BJ (cell line): ENCODE measurements around the gene CCDC57. TPM values are rescaled to one million over a fixed set of nuclear protein-coding genes. Genes with fewer than 3 reads are reported as not detected.

ENCODE experiments used
- CTCF ChIA-PET: fragments of 350-600 bp; formaldehyde crosslinking; extraction: SDS; loops from one replicate; lab custom pipeline; 2021; ENCODE audit warnings: antibody characterized with exemption, inconsistent platforms; lab: Yijun Ruan, JAX
- POLR2A ChIA-PET: fragments of 300-600 bp; sonication (Branson Sonifier 250); formaldehyde crosslinking; extraction: SDS; loops from one replicate; lab custom pipeline; 2021; ENCODE audit warnings: antibody characterized with exemption; lab: Charles Lee
- DNase-seq: peaks from one replicate; pipeline ENCODE4 v3.0.0-alpha.2; 2011; ENCODE audit warnings: low read depth
- H3K27me3 ChIP-seq: 2 replicates; pipeline ENCODE4 v1.6.0; 2011; ENCODE audit warnings: low read length; ENCODE audit not compliant: control insufficient read depth, insufficient read depth
- H3K36me3 ChIP-seq: 2 replicates; pipeline ENCODE4 v1.5.1; 2011; ENCODE audit warnings: low read length; ENCODE audit not compliant: control insufficient read depth, insufficient read depth
- H3K4me3 ChIP-seq: 2 replicates; pipeline ENCODE4 v1.5.1; 2011; ENCODE audit warnings: low read depth, mild to moderate bottlenecking, control low read depth, low read length
- polyA plus RNA-seq: library from polyadenylated mRNA; depleted of rRNA; stranded (reverse); fragments of >200 nt; gene quantifications from 2 replicates; pipeline ENCODE4 v1.2.3, GENCODE V29; 2011
- TF ChIP-seq, protein P1 (sequence below): IDR thresholded peaks from 2 replicates; pipeline ENCODE4 v1.5.1; 2011; ENCODE audit warnings: low read depth, mild to moderate bottlenecking, control low read depth, inconsistent platforms, low read length, moderate library complexity; ENCODE audit not compliant: insufficient read depth

Gene CCDC57
- polyA plus RNA-seq, 1 experiment: 15.4 TPM

DNA sequence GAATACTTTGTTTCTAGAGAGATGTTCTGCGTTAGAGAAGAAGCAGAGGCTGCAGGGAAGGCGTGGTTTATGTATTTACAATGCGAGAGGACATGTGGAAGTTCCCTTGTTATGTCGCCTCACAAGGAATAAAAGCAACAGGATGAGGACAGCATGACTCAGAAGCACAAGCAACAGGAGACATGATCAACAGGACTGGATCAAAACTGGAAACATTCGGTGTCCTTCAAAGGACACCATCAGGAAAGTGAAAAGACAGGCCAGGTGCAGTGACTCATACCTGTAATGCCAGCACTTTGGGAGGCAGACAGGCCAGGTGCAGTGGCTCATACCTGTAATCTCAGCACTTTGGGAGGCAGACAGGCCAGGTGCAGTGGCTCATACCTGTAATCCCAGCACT, 52.6 kb downstream of the CCDC57 start:
- H3K27me3 ChIP-seq: no peaks in the 10 kb centered on the region
- no peak for DNase-seq
- ChIA-PET CTCF (no interaction called here), POLR2A (no interaction called here)
- no peak overlapping the region for H3K4me3 ChIP-seq
- peaks cover 24% of the 10 kb centered on the region for H3K36me3 ChIP-seq
- TF ChIP-seq, protein P1, sequence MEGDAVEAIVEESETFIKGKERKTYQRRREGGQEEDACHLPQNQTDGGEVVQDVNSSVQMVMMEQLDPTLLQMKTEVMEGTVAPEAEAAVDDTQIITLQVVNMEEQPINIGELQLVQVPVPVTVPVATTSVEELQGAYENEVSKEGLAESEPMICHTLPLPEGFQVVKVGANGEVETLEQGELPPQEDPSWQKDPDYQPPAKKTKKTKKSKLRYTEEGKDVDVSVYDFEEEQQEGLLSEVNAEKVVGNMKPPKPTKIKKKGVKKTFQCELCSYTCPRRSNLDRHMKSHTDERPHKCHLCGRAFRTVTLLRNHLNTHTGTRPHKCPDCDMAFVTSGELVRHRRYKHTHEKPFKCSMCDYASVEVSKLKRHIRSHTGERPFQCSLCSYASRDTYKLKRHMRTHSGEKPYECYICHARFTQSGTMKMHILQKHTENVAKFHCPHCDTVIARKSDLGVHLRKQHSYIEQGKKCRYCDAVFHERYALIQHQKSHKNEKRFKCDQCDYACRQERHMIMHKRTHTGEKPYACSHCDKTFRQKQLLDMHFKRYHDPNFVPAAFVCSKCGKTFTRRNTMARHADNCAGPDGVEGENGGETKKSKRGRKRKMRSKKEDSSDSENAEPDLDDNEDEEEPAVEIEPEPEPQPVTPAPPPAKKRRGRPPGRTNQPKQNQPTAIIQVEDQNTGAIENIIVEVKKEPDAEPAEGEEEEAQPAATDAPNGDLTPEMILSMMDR: no peak

DNA sequence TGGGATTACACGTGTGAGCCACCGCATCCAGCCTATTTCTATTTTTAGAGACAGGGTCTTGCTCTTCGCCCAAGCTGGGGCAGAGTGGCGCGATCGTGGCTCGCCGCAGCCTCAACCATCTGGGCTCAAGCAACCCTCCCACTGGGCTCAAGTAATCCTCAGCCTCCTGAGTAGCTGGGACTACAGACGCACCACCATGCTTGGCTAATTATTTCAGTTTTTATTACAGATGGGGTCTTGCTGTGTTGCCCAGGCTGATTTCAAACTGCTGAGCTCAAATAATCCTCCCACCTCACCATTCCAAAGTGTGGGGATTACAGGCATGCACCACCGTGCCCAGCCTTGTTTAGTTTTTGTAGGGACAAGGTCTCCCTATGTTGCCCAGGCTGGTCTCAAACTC, 53.8 kb downstream of the CCDC57 start:
- ChIA-PET POLR2A (no interaction called here), CTCF (interaction anchor here (8.5 kb wide), 1 partner anchor 130 kb away, joined by 101 read pairs; the partner anchor contains the start of gene RAC3)
- H3K4me3 ChIP-seq: no peak overlapping the region
- H3K27me3 ChIP-seq: no peaks in the 10 kb centered on the region
- TF ChIP-seq, protein P1: no peak
- H3K36me3 ChIP-seq: peaks cover 24% of the 10 kb centered on the region
- DNase-seq: no peak

DNA sequence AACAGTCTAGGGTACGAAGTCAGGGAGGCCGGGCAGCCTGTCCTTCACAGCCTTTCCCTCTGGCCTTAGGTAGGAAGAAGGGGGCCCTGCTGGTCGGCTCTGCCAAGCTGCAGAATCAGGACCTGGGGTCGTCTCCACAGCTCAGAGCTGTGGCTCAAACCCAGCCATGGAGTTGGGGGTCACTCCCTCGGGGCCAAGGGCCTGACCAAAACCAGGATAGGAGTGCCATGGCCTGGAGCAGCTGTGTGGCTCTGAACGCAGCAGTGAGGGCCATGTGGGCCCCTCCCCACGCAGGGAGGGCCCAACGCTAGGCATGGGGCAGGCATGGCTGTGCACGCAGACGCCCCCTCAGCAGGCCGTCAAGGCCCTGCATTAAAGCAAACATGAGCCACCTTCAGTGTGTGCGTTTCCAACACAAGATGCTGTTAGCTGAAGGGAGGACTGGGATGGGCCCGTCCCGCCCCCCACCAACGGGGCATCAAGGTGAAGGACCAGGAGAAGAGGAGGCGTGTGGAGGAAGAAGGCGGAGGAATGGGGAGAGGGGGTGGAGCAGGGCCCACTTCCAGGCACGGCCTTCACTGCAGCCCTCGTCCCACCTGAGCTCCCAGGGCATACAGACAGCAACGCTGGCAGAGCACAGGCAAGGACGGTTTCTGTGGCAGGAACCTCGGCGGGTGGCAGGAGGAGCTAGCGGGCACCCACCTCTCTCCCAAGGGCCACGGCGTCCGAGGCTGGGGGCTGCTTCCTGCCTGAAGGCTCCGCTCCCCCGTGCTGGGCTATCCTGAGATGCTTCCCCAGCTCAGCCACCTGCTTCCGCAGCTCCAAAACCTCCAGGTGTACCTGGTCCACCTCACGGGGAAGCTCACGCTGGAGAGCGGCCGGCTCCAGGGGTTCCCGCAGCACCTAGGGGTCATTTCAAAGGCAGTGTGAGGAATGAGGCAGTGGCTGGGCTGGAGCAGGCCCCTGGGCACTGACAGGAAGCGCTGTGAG, 55.3 kb downstream of the CCDC57 start:
- Histone ChIP-seq H3K4me3 (no peak overlapping the region), H3K27me3 (no peaks in the 10 kb centered on the region), H3K36me3 (peaks cover 19% of the 10 kb centered on the region)
- ChIA-PET CTCF (interaction anchor here (0.6 to 8.5 kb wide), 4 partner anchors 15 to 198 kb away, joined by 3 to 101 read pairs (median 7); partner anchors contain the start of gene RAC3), POLR2A (no interaction called here)
- no peak for DNase-seq
- TF ChIP-seq, protein P1: no peak

DNA sequence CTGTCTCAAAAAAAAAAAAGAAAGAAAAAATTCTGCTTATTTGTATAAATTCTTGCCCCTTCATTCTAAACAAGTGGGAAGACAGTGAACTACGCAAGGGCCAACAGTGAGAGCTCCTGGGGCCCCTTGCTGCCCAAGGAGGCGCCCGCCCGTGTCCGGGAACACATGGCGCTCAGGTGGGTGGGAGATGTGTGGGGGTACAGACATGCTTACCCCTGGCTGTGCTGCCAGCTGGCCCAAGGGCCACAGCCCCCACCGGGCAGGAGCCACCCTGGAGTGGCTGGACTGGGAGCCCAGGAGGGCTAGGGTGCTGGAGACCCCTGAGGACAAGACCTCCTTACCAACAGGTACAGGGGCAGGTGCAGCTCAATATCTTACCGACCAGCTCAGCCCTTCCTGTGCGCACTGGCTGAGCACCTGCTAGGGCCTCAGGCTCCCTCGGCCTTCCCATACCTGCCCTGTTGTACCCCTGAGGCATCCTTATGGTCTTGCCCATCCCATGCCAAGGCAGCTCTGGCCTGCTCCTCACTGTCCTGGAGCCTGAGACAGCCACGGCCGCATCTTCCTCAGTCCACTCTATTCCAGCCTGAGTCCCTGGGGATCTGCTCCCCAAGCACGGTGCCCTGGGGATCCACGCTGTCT, 56.2 kb downstream of the CCDC57 start:
- Histone ChIP-seq H3K4me3 (no peak overlapping the region), H3K27me3 (no peaks in the 10 kb centered on the region), H3K36me3 (peaks cover 18% of the 10 kb centered on the region)
- ChIA-PET POLR2A (no interaction called here), CTCF (interaction anchor here (1.6 to 8.5 kb wide), 4 partner anchors 24 to 197 kb away, joined by 4 to 101 read pairs (median 8); partner anchors contain the start of genes FASN and RAC3)
- DNase-seq: no peak
- TF ChIP-seq, protein P1: no peak

DNA sequence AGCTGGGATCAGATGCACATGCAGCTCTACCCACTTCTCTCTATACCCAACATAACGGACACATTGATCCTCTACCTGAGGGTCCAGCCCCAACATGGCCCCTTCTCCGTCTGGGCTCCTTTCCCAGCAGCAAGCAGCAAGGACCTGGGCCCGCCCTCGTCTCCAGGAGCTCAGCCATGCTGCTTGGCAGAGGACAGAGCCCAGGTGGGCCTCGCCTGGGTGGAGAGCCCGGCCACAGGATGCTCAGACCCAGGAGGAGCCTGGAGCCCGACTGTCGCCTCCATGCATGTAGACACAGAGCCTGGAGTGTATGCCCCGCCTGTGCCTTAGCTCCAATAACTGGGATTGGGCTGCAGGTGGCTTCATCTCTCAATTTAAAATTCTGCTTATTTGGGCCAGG, 57.0 kb downstream of the CCDC57 start:
- H3K4me3 ChIP-seq: no peak overlapping the region
- no peaks in the 10 kb centered on the region for H3K27me3 ChIP-seq
- TF ChIP-seq, protein P1: no peak
- DNase-seq: no peak
- ChIA-PET POLR2A (interaction anchor here (0.6 kb wide), 1 partner anchor 105 kb away, joined by 8 read pairs; no protein-coding TSS in a partner anchor), CTCF (interaction anchor here (0.7 to 8.5 kb wide), 9 partner anchors 10 to 196 kb away, joined by 3 to 101 read pairs (median 5); partner anchors contain the start of genes FASN and RAC3)
- peaks cover 16% of the 10 kb centered on the region for H3K36me3 ChIP-seq
